ENCODE measurements around the gene CABLES1. TPM values are rescaled to one million over a fixed set of nuclear protein-coding genes. Genes with fewer than 3 reads are reported as not detected.
A peak's percentile ranks its signal among the peaks of the same experiment; 100 is the strongest.

The CABLES1 gene
- total RNA-seq, 1 experiment from 2014 or later: 66.4 TPM

- Histone ChIP-seq H3K36me3 (ENCODE audit: control insufficient read depth, insufficient read depth, low read length) (no peaks in the 10 kb centered on the region), H3K9me3 (ENCODE audit: control insufficient read depth, insufficient read depth, low read depth, low read length) (no peaks in the 10 kb centered on the region; the same call in 1 of the 2 replicates), H3K4me1 (ENCODE audit: control insufficient read depth, insufficient read depth, low read length) (peaks cover 32% of the 10 kb centered on the region), H3K4me3 (ENCODE audit: low read depth in 2 of 2, low read length in 2 of 2) (no peak overlapping the region), H3K27ac (ENCODE audit: low read length) (peak overlapping the region; percentile 82), H3K27me3 (ENCODE audit: control insufficient read depth, insufficient read depth, low read length) (no peaks in the 10 kb centered on the region)
- in situ Hi-C loops (cut with HindIII; ENCODE audit: low pct_unique_long_range_greater_than_20kb, low sequenced_read_pairs) (no loop called here), intact Hi-C loops (cut with micrococcal nuclease; ENCODE audit: unreplicated experiment) (no loop called here)
- ATAC-seq (peak; percentile 93), DNase-seq (ENCODE audit: low read depth, low spot score) (peak; percentile 96)
- ChIA-PET CTCF (interaction anchor here (0.6 kb wide), 1 partner anchor 928 kb away, joined by 4 read pairs; no protein-coding TSS in a partner anchor), POLR2A (no interaction called here)
- TF ChIP-seq POLR2AphosphoS5 (IDR thresholded peaks at IDR 0.05; ENCODE audit: low read depth, low read length): no peak; the same call in 1 of the 2 replicates
- TF ChIP-seq TCF7L2 (IDR thresholded peaks at IDR 0.05; ENCODE audit: low read depth, low read length): no peak
- TF ChIP-seq CTCF (IDR thresholded peaks at IDR 0.05): no peak
- TF ChIP-seq SIN3A (IDR thresholded peaks at IDR 0.05; ENCODE audit: borderline replicate concordance, insufficient read depth, low read depth, low read length): no peak
- TF ChIP-seq, protein P1, sequence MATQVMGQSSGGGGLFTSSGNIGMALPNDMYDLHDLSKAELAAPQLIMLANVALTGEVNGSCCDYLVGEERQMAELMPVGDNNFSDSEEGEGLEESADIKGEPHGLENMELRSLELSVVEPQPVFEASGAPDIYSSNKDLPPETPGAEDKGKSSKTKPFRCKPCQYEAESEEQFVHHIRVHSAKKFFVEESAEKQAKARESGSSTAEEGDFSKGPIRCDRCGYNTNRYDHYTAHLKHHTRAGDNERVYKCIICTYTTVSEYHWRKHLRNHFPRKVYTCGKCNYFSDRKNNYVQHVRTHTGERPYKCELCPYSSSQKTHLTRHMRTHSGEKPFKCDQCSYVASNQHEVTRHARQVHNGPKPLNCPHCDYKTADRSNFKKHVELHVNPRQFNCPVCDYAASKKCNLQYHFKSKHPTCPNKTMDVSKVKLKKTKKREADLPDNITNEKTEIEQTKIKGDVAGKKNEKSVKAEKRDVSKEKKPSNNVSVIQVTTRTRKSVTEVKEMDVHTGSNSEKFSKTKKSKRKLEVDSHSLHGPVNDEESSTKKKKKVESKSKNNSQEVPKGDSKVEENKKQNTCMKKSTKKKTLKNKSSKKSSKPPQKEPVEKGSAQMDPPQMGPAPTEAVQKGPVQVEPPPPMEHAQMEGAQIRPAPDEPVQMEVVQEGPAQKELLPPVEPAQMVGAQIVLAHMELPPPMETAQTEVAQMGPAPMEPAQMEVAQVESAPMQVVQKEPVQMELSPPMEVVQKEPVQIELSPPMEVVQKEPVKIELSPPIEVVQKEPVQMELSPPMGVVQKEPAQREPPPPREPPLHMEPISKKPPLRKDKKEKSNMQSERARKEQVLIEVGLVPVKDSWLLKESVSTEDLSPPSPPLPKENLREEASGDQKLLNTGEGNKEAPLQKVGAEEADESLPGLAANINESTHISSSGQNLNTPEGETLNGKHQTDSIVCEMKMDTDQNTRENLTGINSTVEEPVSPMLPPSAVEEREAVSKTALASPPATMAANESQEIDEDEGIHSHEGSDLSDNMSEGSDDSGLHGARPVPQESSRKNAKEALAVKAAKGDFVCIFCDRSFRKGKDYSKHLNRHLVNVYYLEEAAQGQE (IDR thresholded peaks at IDR 0.05; ENCODE audit: insufficient read depth in 1 of 2, low read depth in 2 of 2, low read length in 1 of 2): no peak
- no TSS peak for BruUV-seq (replicated peaks)
These were observed 19.6 kb upstream of the CABLES1 start for GRCh38 chr18:23115683-23116096.

- CTCF ChIA-PET: no interaction called here
- POLR2A ChIA-PET: interaction anchor here (0.6 kb wide), 1 partner anchor 55 kb away, joined by 3 read pairs; no protein-coding TSS in a partner anchor
- no peaks in the 10 kb centered on the region for H3K9me3 ChIP-seq (ENCODE audit: control insufficient read depth, insufficient read depth, low read depth, low read length)
- in situ Hi-C loops (cut with HindIII; ENCODE audit: low pct_unique_long_range_greater_than_20kb, low sequenced_read_pairs): no loop called here
- H3K27me3 ChIP-seq (ENCODE audit: control insufficient read depth, insufficient read depth, low read length): no peaks in the 10 kb centered on the region
- no TSS peak for BruUV-seq (replicated peaks)
- H3K27ac ChIP-seq (ENCODE audit: low read length): peak overlapping the region; percentile 17; the same call in 1 of the 2 replicates
- intact Hi-C loops (cut with micrococcal nuclease; ENCODE audit: unreplicated experiment): no loop called here
- no peak overlapping the region for H3K4me3 ChIP-seq (ENCODE audit: low read depth in 2 of 2, low read length in 2 of 2)
- peaks cover 13% of the 10 kb centered on the region for H3K4me1 ChIP-seq (ENCODE audit: control insufficient read depth, insufficient read depth, low read length)
- H3K36me3 ChIP-seq (ENCODE audit: control insufficient read depth, insufficient read depth, low read length): no peaks in the 10 kb centered on the region
- ATAC-seq (no peak), DNase-seq (ENCODE audit: low read depth, low spot score) (no peak)
- TF ChIP-seq POLR2AphosphoS5 (IDR thresholded peaks at IDR 0.05; ENCODE audit: low read depth, low read length) (no peak), SIN3A (IDR thresholded peaks at IDR 0.05; ENCODE audit: borderline replicate concordance, insufficient read depth, low read depth, low read length) (no peak), CTCF (IDR thresholded peaks at IDR 0.05) (no peak), TCF7L2 (IDR thresholded peaks at IDR 0.05; ENCODE audit: low read depth, low read length) (no peak)
- TF ChIP-seq, protein P1 (IDR thresholded peaks at IDR 0.05; ENCODE audit: insufficient read depth in 1 of 2, low read depth in 2 of 2, low read length in 1 of 2): no peak
These were observed 14.2 kb upstream of the CABLES1 start for GRCh38 chr18:23121133-23121532.

Measured in Panc1 (cell line).